GF-D8 (cell line): ENCODE measurements around the gene CTCF.
"Not testable (repeated sequence)": the region's sequence is repeated elsewhere in the genome, so short reads cannot be mapped to it uniquely, and the experiment has no call there.

Experiments
- DNase-seq: peaks from one replicate; lab custom pipeline; 2025; lab: John Stamatoyannopoulos, UW

Gene CTCF

GRCh38 chr16:67562526-67562917, at the start of gene CTCF:
CTCF (plus strand) TSS chr16:67562526; CDS start chr16:67610833, 48,307 bp downstream.
- peak; percentile 43 for DNase-seq

GRCh38 chr16:67513892-67514291, 48.4 kb upstream of the CTCF start:
- DNase-seq, result not testable (repeated sequence)

GRCh38 chr16:67514382-67514828, 47.9 kb upstream of the CTCF start:
- peak; percentile 90 for DNase-seq

- DNase-seq, result no peak
Observed at GRCh38 chr16:67516296-67517154, 45.8 kb upstream of the CTCF start.

GRCh38 chr16:67517155-67517445, 45.2 kb upstream of the CTCF start:
- no peak for DNase-seq

- no peak for DNase-seq
Observed at GRCh38 chr16:67517661-67518423, 44.5 kb upstream of the CTCF start.

GRCh38 chr16:67518676-67519075, 43.6 kb upstream of the CTCF start:
- no peak for DNase-seq

GRCh38 chr16:67519242-67519641, 43.1 kb upstream of the CTCF start:
- no peak for DNase-seq

GRCh38 chr16:67521095-67521804, 41.1 kb upstream of the CTCF start:
- peak; percentile 79 for DNase-seq

GRCh38 chr16:67525176-67525860, 37.0 kb upstream of the CTCF start:
- DNase-seq, result no peak

GRCh38 chr16:67526149-67526791, 36.1 kb upstream of the CTCF start:
- no peak for DNase-seq

GRCh38 chr16:67528222-67528869, 34.0 kb upstream of the CTCF start, which contains the start of gene RIPOR1:
RIPOR1 (plus strand) TSS chr16:67528829; CDS start chr16:67538447, 9,618 bp downstream.
- DNase-seq, result no peak

GRCh38 chr16:67528870-67529581, 33.3 kb upstream of the CTCF start:
- DNase-seq, result no peak

GRCh38 chr16:67529582-67530012, 32.7 kb upstream of the CTCF start:
- no peak for DNase-seq

GRCh38 chr16:67530013-67530939, 32.0 kb upstream of the CTCF start:
- no peak for DNase-seq

- peak; percentile 53 for DNase-seq
Observed at GRCh38 chr16:67531247-67531646, 31.1 kb upstream of the CTCF start.

- no peak for DNase-seq
Observed at GRCh38 chr16:67533024-67533560, 29.2 kb upstream of the CTCF start.

GRCh38 chr16:67533987-67534386, 28.3 kb upstream of the CTCF start:
- DNase-seq, result not testable (repeated sequence)

- no peak for DNase-seq
Observed at GRCh38 chr16:67534431-67534830, 27.9 kb upstream of the CTCF start.
